HepG2 (cell line): ENCODE results near the gene ACTR6. TPM values are rescaled to one million over a fixed set of nuclear protein-coding genes. Genes with fewer than 3 reads are reported as not detected.
A peak's percentile ranks its signal among the peaks of the same experiment; 100 is the strongest.

Experiments used
- CREB3 ChIP-seq: sonication (generic); formaldehyde crosslinking; IDR thresholded peaks from 2 replicates; pipeline ENCODE4 v1.5.0; 2020; ENCODE audit warnings: missing genetic modification reagents
- DZIP1 ChIP-seq: sonication (generic); formaldehyde crosslinking; IDR thresholded peaks from 2 replicates; pipeline ENCODE4 v1.5.0; 2020; ENCODE audit warnings: mild to moderate bottlenecking, missing genetic modification reagents
- FOXK1 ChIP-seq: sonication (generic); formaldehyde crosslinking; IDR thresholded peaks from 2 replicates; pipeline ENCODE4 v1.4.0; 2020; ENCODE audit warnings: low read depth, missing genetic modification reagents, borderline replicate concordance
- FOXM1 ChIP-seq: sonication (generic); formaldehyde crosslinking; IDR thresholded peaks from 2 replicates; pipeline ENCODE4 v1.5.0; 2020; ENCODE audit warnings: missing genetic modification reagents
- NFE2L1 ChIP-seq: sonication (generic); formaldehyde crosslinking; IDR thresholded peaks from 2 replicates; pipeline ENCODE4 v1.4.0; 2020; ENCODE audit warnings: missing genetic modification reagents, mild to moderate bottlenecking, borderline replicate concordance
- RNF219 ChIP-seq: sonication (generic); formaldehyde crosslinking; IDR thresholded peaks from 2 replicates; pipeline ENCODE4 v1.5.0; 2020; ENCODE audit warnings: mild to moderate bottlenecking, missing genetic modification reagents
- SCMH1 ChIP-seq: sonication (generic); formaldehyde crosslinking; IDR thresholded peaks from 2 replicates; pipeline ENCODE4 v1.9.0; 2021; ENCODE audit warnings: missing genetic modification reagents, mild to moderate bottlenecking, borderline replicate concordance
- SMYD3 ChIP-seq: sonication (generic); formaldehyde crosslinking; IDR thresholded peaks from 2 replicates; pipeline ENCODE4 v1.8.1; 2023; ENCODE audit warnings: mild to moderate bottlenecking, missing genetic modification reagents
- SRY ChIP-seq: sonication (generic); formaldehyde crosslinking; IDR thresholded peaks from 2 replicates; pipeline ENCODE4 v1.8.0; 2022; ENCODE audit warnings: mild to moderate bottlenecking, missing genetic modification reagents
- TCF7 ChIP-seq: sonication (generic); IDR thresholded peaks from 2 replicates; pipeline ENCODE4 v1.6.1; 2016; ENCODE audit warnings: antibody characterized with exemption, low read depth
- UBTF ChIP-seq: sonication (generic); formaldehyde crosslinking; IDR thresholded peaks from 2 replicates; pipeline ENCODE4 v1.4.0; 2020; ENCODE audit warnings: mild to moderate bottlenecking, missing genetic modification reagents
- ZBTB25 ChIP-seq: IDR thresholded peaks from 2 replicates; pipeline ENCODE4 v1.6.1; 2018; ENCODE audit warnings: missing genetic modification reagents
- ZKSCAN1 ChIP-seq: fragments of 150-350 bp; IDR thresholded peaks from 2 replicates; pipeline ENCODE4 v1.6.1; 2014; ENCODE audit warnings: low read length
- ZNF256 ChIP-seq: sonication (generic); formaldehyde crosslinking; conservative IDR thresholded peaks from 2 replicates; pipeline ENCODE4 v1.4.0; 2020; ENCODE audit warnings: missing genetic modification reagents
- ZNF280B ChIP-seq: sonication (generic); formaldehyde crosslinking; IDR thresholded peaks from 2 replicates; pipeline ENCODE4 v1.5.0; 2020; ENCODE audit warnings: missing genetic modification reagents, mild to moderate bottlenecking, borderline replicate concordance
- ZNF598 ChIP-seq: sonication (generic); formaldehyde crosslinking; IDR thresholded peaks from 2 replicates; pipeline ENCODE4 v1.5.1; 2020; ENCODE audit warnings: mild to moderate bottlenecking, missing genetic modification reagents, borderline replicate concordance
- ZNF660 ChIP-seq: sonication (generic); formaldehyde crosslinking; IDR thresholded peaks from 2 replicates; pipeline ENCODE4 v1.5.1; 2020; ENCODE audit warnings: mild to moderate bottlenecking, low read depth, missing genetic modification reagents, borderline replicate concordance
- ZSCAN12 ChIP-seq: sonication (generic); formaldehyde crosslinking; IDR thresholded peaks from 2 replicates; pipeline ENCODE4 v1.9.0; 2021; ENCODE audit warnings: mild to moderate bottlenecking, missing genetic modification reagents
- polyA plus RNA-seq, 8 experiments: library from polyadenylated mRNA; depleted of rRNA in 3 of 8; stranded (reverse) in 7 of 8; unstranded in 1 of 8; fragments of >200 nt; fragmentation: Illumina TruSeq in 4 of 8; extraction: Trizol in 4 of 8; gene quantifications; 2 replicates each; pipeline versions ENCODE4 v1.2.1 to v1.2.3, GENCODE V29; 2011 to 2016; ENCODE audit warnings: low read depth in 4 of 8, missing spikeins in 1 of 8, mixed read lengths in 1 of 8; ENCODE audit not compliant: insufficient read depth in 1 of 8
- total RNA-seq, 5 experiments: library from RNA; depleted of rRNA; stranded (reverse); fragments of >200 nt; fragmentation: Illumina TruSeq; extraction: Trizol; gene quantifications; 2 replicates each; pipeline ENCODE4 v1.2.3, GENCODE V29; 2016; ENCODE audit warnings: low read depth in 1 of 5

ACTR6 gene
- total and polyA plus RNA-seq, 2 of the 13 experiments (the other 11 are each of a cell fraction or from before 2014, with no cell fraction given), result 12.9 to 22.4 TPM

GRCh38 chr12:100200463-100201181, at the start of gene ACTR6 (continued):
- no peak for TF ChIP-seq CREB3
- TF ChIP-seq TCF7, result no peak
- no peak for TF ChIP-seq SMYD3 (CRISPR knock-in tag)
- no peak for TF ChIP-seq RNF219 (CRISPR knock-in tag)
- no peak for TF ChIP-seq NFE2L1 (CRISPR knock-in tag)
- no peak for TF ChIP-seq UBTF (CRISPR knock-in tag)
- TF ChIP-seq ZNF280B, result no peak
- no peak for TF ChIP-seq FOXM1
- TF ChIP-seq ZSCAN12, result no peak
- TF ChIP-seq DZIP1 (CRISPR knock-in tag), result no peak
- TF ChIP-seq SRY (CRISPR knock-in tag), result no peak
- TF ChIP-seq ZBTB25 (CRISPR knock-in tag), result peak; percentile 69; the same call in 1 of the 2 replicates
- peak; percentile 97 for TF ChIP-seq FOXK1
- no peak for TF ChIP-seq SCMH1
- TF ChIP-seq ZNF598, result 0 out of 2 replicates have a peak, but pooled peaks have one; percentile 28
- TF ChIP-seq ZNF660 (CRISPR knock-in tag), result no peak
- TF ChIP-seq ZKSCAN1, result no peak
- no peak for TF ChIP-seq ZNF256 (CRISPR knock-in tag)
